AG04449 (cell line): ENCODE measurements around the gene CD4.
A peak's percentile ranks its signal among the peaks of the same experiment; 100 is the strongest.

ENCODE experiments used
- CTCF ChIA-PET: fragments of 350-600 bp; formaldehyde crosslinking; extraction: SDS; loops from one replicate; lab custom pipeline; 2021; ENCODE audit warnings: antibody characterized with exemption; lab: Yijun Ruan, JAX
- POLR2A ChIA-PET: fragments of 400-600, 350-600 bp; formaldehyde crosslinking; extraction: SDS; loops from one replicate; lab custom pipeline; 2020; ENCODE audit warnings: antibody characterized with exemption, inconsistent platforms; lab: Yijun Ruan, JAX
- DNase-seq: peaks from one replicate; pipeline ENCODE4 v3.0.0-alpha.2; 2010; ENCODE audit warnings: low read depth, low spot score
- H3K4me3 ChIP-seq: 2 replicates; pipeline ENCODE4 v1.5.1; 2011; ENCODE audit warnings: low read depth, mild to moderate bottlenecking, control low read depth, low read length
- CTCF ChIP-seq: IDR thresholded peaks from one replicate; pipeline ENCODE4 v1.5.1; 2011; ENCODE audit warnings: mild to moderate bottlenecking, moderate library complexity, low read length, control low read depth, inconsistent platforms; ENCODE audit not compliant: insufficient read depth; ENCODE audit errors: missing control alignments

The CD4 gene

GRCh38 chr12:6826125-6826733 lies 36.9 kb downstream of the CD4 start:
- POLR2A ChIA-PET = interaction anchor here (0.6 to 3.7 kb wide), 3 partner anchors 45 to 145 kb away, joined by 3 to 24 read pairs (median 3); partner anchors contain the start of gene MLF2
- no peak overlapping the region for H3K4me3 ChIP-seq
- no peak for DNase-seq
- TF ChIP-seq CTCF = no peak
- CTCF ChIA-PET = interaction anchor here (0.6 to 17.9 kb wide), 25 partner anchors 8 to 256 kb away, joined by 3 to 316 read pairs (median 7); partner anchors contain the start of genes CDCA3, COPS7A, GNB3 and MLF2

- DNase-seq = no peak
- no peak overlapping the region; the same call in 1 of the 2 replicates for H3K4me3 ChIP-seq
- CTCF ChIA-PET = interaction anchor here (0.8 to 17.9 kb wide), 19 partner anchors 8 to 256 kb away, joined by 3 to 316 read pairs (median 19); partner anchors contain the start of genes CDCA3, COPS7A, GNB3 and MLF2
- TF ChIP-seq CTCF = no peak
- POLR2A ChIA-PET = interaction anchor here (0.6 to 4.6 kb wide), 8 partner anchors 14 to 145 kb away, joined by 3 to 24 read pairs (median 4); partner anchors contain the start of genes CDCA3, COPS7A, GNB3 and MLF2
These were observed 37.6 kb downstream of the CD4 start for GRCh38 chr12:6826734-6827436.

- no peak for DNase-seq
- no peak for TF ChIP-seq CTCF
- CTCF ChIA-PET = interaction anchor here (1.2 to 17.9 kb wide), 12 partner anchors 7 to 104 kb away, joined by 3 to 316 read pairs (median 44); partner anchors contain the start of genes CDCA3, COPS7A, GNB3 and MLF2
- POLR2A ChIA-PET = interaction anchor here (0.7 to 4.6 kb wide), 9 partner anchors 13 to 103 kb away, joined by 3 to 25 read pairs (median 14); partner anchors contain the start of genes CDCA3, COPS7A, GNB3 and MLF2
- peak overlapping the region; percentile 46 for H3K4me3 ChIP-seq
These were observed 38.1 kb downstream of the CD4 start for GRCh38 chr12:6827437-6827911.

- CTCF ChIA-PET = interaction anchor here (0.8 to 17.9 kb wide), 12 partner anchors 6 to 208 kb away, joined by 3 to 316 read pairs (median 44); partner anchors contain the start of genes CDCA3, GNB3, MLF2 and PTMS
These were observed 38.9 kb downstream of the CD4 start, which contains the start of gene P3H3 for GRCh38 chr12:6827982-6828780. TSS of gene P3H3 (plus strand) at chr12:6828407. CDS start at chr12:6828441, 34 bp downstream.

More at GRCh38 chr12:6827982-6828780, 38.9 kb downstream of the CD4 start, which contains the start of gene P3H3:
- DNase-seq = no peak
- POLR2A ChIA-PET = interaction anchor here (1.4 to 4.6 kb wide), 9 partner anchors 13 to 104 kb away, joined by 3 to 25 read pairs (median 14); partner anchors contain the start of genes CDCA3, COPS7A, GNB3 and MLF2
- peak within 1 kb of the TSS; percentile 91 for H3K4me3 ChIP-seq
- TF ChIP-seq CTCF = no peak
